Measurements from ENCODE around the gene ANGPTL1. TPM values are rescaled to one million over a fixed set of nuclear protein-coding genes. Genes with fewer than 3 reads are reported as not detected.
A peak's percentile ranks its signal among the peaks of the same experiment; 100 is the strongest.

The ANGPTL1 gene
- total and polyA plus RNA-seq, 2 experiments from 2014 or later: 0.58 TPM; not detected in 1

DNA sequence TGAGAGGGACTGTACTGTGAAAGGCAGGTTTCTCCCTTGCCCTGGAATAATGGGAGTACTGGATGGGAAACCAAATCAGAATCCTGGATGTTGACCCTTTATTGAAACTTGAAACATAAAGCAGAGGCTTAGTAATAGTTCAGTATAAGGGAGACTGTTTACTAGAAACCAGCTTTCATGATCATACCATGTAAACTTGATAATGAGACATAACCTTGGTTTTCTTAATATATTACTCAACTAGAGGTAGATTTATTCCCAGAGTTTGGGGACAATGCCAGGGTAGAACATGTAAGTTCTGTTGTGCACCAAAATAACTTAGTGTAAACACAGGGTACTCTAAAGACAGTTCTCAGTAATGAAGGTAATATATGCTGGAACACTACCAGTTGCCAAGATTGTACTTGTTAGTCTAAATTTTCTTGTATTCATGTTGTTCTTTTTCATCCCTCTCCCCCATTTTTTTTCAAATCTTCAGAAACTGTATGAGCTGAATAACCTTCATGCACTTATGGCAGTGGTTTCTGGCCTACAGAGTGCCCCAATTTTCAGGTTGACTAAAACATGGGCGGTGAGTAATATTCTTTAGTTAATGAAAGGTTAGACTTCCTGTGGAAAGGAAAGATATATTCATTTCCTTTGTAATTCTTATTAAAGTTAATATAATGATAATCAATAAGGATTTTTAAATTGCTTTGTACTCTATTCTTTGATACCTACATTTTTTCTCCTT lies 49.6 kb downstream of the ANGPTL1 start:
- H3K36me3 Mint-ChIP-seq (ENCODE audit: low read depth): peaks cover 7% of the 10 kb centered on the region; the same call in 1 of the 3 replicates
- Histone ChIP-seq H3K9me2 (ENCODE audit: insufficient read depth) (no peaks in the 10 kb centered on the region), H2AFZ (no peak overlapping the region), H4K20me1 (replicated peaks; ENCODE audit: insufficient read depth) (no peaks in the 10 kb centered on the region), H3K27ac (ENCODE audit: low read depth) (no peak overlapping the region), H3K27me3 (ENCODE audit: insufficient read depth) (no peaks in the 10 kb centered on the region), H3K4me2 (no peak overlapping the region), H3K4me1 (ENCODE audit: insufficient read depth) (no peaks in the 10 kb centered on the region), H3K79me2 (replicated peaks; ENCODE audit: insufficient read depth) (no peaks in the 10 kb centered on the region), H3K36me3 (ENCODE audit: insufficient read depth) (no peaks in the 10 kb centered on the region), H3K4me3 (no peak overlapping the region), H3F3A (replicated peaks; ENCODE audit: low read depth) (no peaks in the 10 kb centered on the region)
- TF ChIP-seq JUNB (IDR thresholded peaks at IDR 0.05; ENCODE audit: unreplicated experiment): no peak
- TF ChIP-seq POLR2AphosphoS5 (IDR thresholded peaks at IDR 0.05; ENCODE audit: low read depth): no peak
- TF ChIP-seq REST (IDR thresholded peaks at IDR 0.05; ENCODE audit: unreplicated experiment): no peak
- no peak for TF ChIP-seq CREB1 (CRISPR knock-in tag; IDR thresholded peaks at IDR 0.05; ENCODE audit: low read depth)
- no peak for TF ChIP-seq EZH2phosphoT487 (IDR thresholded peaks at IDR 0.05; ENCODE audit: unreplicated experiment)
- TF ChIP-seq, protein P1, sequence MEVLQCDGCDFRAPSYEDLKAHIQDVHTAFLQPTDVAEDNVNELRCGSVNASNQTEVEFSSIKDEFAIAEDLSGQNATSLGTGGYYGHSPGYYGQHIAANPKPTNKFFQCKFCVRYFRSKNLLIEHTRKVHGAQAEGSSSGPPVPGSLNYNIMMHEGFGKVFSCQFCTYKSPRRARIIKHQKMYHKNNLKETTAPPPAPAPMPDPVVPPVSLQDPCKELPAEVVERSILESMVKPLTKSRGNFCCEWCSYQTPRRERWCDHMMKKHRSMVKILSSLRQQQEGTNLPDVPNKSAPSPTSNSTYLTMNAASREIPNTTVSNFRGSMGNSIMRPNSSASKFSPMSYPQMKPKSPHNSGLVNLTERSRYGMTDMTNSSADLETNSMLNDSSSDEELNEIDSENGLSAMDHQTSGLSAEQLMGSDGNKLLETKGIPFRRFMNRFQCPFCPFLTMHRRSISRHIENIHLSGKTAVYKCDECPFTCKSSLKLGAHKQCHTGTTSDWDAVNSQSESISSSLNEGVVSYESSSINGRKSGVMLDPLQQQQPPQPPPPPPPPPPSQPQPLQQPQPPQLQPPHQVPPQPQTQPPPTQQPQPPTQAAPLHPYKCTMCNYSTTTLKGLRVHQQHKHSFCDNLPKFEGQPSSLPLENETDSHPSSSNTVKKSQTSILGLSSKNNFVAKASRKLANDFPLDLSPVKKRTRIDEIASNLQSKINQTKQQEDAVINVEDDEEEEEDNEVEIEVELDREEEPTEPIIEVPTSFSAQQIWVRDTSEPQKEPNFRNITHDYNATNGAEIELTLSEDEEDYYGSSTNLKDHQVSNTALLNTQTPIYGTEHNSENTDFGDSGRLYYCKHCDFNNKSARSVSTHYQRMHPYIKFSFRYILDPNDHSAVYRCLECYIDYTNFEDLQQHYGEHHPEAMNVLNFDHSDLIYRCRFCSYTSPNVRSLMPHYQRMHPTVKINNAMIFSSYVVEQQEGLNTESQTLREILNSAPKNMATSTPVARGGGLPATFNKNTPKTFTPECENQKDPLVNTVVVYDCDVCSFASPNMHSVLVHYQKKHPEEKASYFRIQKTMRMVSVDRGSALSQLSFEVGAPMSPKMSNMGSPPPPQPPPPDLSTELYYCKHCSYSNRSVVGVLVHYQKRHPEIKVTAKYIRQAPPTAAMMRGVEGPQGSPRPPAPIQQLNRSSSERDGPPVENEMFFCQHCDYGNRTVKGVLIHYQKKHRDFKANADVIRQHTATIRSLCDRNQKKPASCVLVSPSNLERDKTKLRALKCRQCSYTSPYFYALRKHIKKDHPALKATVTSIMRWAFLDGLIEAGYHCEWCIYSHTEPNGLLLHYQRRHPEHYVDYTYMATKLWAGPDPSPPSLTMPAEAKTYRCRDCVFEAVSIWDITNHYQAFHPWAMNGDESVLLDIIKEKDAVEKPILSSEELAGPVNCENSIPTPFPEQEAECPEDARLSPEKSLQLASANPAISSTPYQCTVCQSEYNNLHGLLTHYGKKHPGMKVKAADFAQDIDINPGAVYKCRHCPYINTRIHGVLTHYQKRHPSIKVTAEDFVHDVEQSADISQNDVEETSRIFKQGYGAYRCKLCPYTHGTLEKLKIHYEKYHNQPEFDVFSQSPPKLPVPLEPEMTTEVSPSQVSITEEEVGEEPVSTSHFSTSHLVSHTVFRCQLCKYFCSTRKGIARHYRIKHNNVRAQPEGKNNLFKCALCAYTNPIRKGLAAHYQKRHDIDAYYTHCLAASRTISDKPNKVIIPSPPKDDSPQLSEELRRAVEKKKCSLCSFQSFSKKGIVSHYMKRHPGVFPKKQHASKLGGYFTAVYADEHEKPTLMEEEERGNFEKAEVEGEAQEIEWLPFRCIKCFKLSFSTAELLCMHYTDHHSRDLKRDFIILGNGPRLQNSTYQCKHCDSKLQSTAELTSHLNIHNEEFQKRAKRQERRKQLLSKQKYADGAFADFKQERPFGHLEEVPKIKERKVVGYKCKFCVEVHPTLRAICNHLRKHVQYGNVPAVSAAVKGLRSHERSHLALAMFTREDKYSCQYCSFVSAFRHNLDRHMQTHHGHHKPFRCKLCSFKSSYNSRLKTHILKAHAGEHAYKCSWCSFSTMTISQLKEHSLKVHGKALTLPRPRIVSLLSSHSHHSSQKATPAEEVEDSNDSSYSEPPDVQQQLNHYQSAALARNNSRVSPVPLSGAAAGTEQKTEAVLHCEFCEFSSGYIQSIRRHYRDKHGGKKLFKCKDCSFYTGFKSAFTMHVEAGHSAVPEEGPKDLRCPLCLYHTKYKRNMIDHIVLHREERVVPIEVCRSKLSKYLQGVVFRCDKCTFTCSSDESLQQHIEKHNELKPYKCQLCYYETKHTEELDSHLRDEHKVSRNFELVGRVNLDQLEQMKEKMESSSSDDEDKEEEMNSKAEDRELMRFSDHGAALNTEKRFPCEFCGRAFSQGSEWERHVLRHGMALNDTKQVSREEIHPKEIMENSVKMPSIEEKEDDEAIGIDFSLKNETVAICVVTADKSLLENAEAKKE (CRISPR knock-in tag; IDR thresholded peaks at IDR 0.05): no peak
- no peak for TF ChIP-seq ZNF114 (CRISPR knock-in tag; IDR thresholded peaks at IDR 0.05)
- TF ChIP-seq ZNF331 (CRISPR knock-in tag; IDR thresholded peaks at IDR 0.05; ENCODE audit: low read depth): no peak
- TF ChIP-seq, protein P2, sequence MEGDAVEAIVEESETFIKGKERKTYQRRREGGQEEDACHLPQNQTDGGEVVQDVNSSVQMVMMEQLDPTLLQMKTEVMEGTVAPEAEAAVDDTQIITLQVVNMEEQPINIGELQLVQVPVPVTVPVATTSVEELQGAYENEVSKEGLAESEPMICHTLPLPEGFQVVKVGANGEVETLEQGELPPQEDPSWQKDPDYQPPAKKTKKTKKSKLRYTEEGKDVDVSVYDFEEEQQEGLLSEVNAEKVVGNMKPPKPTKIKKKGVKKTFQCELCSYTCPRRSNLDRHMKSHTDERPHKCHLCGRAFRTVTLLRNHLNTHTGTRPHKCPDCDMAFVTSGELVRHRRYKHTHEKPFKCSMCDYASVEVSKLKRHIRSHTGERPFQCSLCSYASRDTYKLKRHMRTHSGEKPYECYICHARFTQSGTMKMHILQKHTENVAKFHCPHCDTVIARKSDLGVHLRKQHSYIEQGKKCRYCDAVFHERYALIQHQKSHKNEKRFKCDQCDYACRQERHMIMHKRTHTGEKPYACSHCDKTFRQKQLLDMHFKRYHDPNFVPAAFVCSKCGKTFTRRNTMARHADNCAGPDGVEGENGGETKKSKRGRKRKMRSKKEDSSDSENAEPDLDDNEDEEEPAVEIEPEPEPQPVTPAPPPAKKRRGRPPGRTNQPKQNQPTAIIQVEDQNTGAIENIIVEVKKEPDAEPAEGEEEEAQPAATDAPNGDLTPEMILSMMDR (conservative IDR thresholded peaks at IDR 0.05; ENCODE audit: low read depth in 2 of 2): no peak
- no peak for TF ChIP-seq NANOG (IDR thresholded peaks at IDR 0.05; ENCODE audit: borderline replicate concordance)
- TF ChIP-seq ETS1 (IDR thresholded peaks at IDR 0.05): no peak
- TF ChIP-seq STAT1 (IDR thresholded peaks at IDR 0.05; ENCODE audit: unreplicated experiment): no peak
- TF ChIP-seq EZH2 (IDR thresholded peaks at IDR 0.05; ENCODE audit: low read depth, unreplicated experiment): no peak
- H3K4me3 Mint-ChIP-seq: no peak overlapping the region
- DNase-seq (ENCODE audit: low spot score) (no peak), ATAC-seq (no peak)
- peak overlapping the region; percentile 54; the same call in 1 of the 2 replicates for H3K27ac Mint-ChIP-seq
- H3K9me3 Mint-ChIP-seq: no peaks in the 10 kb centered on the region
- H3K27me3 Mint-ChIP-seq (ENCODE audit: insufficient read depth, low read depth, poor library complexity): peaks cover 8% of the 10 kb centered on the region
- no peaks in the 10 kb centered on the region for H3K4me1 Mint-ChIP-seq

Measured in GM23338 (cell line).